GM12891 (cell line): ENCODE results near the gene PGAM2.

Experiments used
- DNase-seq: peaks from one replicate; pipeline ENCODE4 v3.0.0; 2011; ENCODE audit warnings: low spot score; ENCODE audit not compliant: insufficient read length
- FAIRE-seq: peaks from 2 replicates; lab custom pipeline; 2011; peaks lifted over from hg19 to GRCh38; lab: Jason Lieb, UNC
- PAX5 ChIP-seq: IDR thresholded peaks from 2 replicates; pipeline ENCODE4 v1.6.1; 2011; ENCODE audit warnings: low read length, moderate library complexity, mild to moderate bottlenecking; ENCODE audit not compliant: insufficient read depth, severe bottlenecking
- POLR2A ChIP-seq: IDR thresholded peaks from 2 replicates; pipeline ENCODE4 v1.6.1; 2011; ENCODE audit warnings: low read depth, low read length, control low read depth
- POLR2AphosphoS5 ChIP-seq: IDR thresholded peaks from 2 replicates; pipeline ENCODE4 v1.6.1; 2011; ENCODE audit warnings: low read depth, low read length, control low read depth
- POU2F2 ChIP-seq: IDR thresholded peaks from 2 replicates; pipeline ENCODE4 v1.6.1; 2011; ENCODE audit warnings: low read depth, mild to moderate bottlenecking, control low read depth, low read length, moderate library complexity
- SPI1 ChIP-seq: IDR thresholded peaks from 2 replicates; pipeline ENCODE4 v1.6.1; 2011; ENCODE audit warnings: low read depth, low read length, control low read depth
- TAF1 ChIP-seq: IDR thresholded peaks from 2 replicates; pipeline ENCODE4 v1.6.1; 2011; ENCODE audit warnings: low read depth, low read length, control low read depth

Gene PGAM2

DNA sequence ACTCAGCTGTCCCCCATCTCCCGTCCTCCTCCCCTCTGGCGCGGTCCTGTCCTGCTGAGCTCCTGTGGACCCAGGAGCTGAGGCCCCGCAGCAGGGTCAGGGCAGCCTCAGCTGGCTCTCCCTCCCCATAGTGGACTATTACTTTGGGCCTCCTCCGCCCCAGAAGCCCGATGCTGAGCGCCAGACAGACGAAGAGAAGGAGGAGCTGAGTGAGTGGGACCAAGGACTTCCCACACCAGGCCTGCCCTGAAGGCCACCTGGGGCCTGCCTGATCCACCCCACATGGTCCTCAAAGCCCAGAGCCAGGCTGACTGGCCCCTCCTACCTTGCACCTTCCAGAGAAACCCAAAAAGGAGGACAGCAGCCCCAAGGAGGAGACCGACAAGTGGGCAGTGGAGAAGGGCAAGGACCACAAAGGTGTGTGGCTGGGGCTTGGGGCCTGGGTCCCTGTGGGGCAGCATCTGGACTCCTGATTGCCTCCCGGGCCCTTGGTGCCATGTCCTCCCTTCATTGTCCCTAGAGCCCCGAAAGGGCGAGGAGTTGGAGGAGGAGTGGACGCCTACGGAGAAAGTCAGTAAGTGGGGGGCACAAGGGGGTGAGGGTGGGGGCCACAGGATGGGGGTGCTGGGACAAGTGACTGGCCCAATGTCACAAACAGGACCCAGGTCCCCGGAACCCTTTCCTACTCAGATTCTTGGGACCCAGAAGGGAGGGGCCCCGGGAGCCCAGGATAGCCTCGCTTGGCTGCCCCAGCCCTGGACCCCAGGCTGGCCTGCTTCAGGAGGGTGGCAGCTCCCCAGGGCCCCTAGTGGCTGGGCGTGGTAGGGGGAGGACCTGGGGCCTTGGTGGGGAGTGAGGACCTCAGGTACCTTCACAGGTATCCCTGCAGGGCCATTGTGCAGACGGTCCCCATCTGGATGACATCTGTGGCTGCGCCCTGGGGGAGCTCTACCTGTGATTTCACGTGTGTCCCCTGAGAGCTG is 43.7 kb upstream of the PGAM2 start:
- no peak for FAIRE-seq
- DNase-seq = no peak

GRCh38 chr7:44107961-44108767 is 42.8 kb upstream of the PGAM2 start:
- DNase-seq (no peak), FAIRE-seq (no peak)
- TF ChIP-seq PAX5 (no peak), POU2F2 (no peak), POLR2A (no peak), POLR2AphosphoS5 (no peak), TAF1 (no peak), SPI1 (no peak)

More for the DNA sequence above, 43.7 kb upstream of the PGAM2 start:
- no peak for TF ChIP-seq PAX5
- TF ChIP-seq TAF1 = no peak
- no peak for TF ChIP-seq SPI1

- no peak for TF ChIP-seq TAF1
- TF ChIP-seq POU2F2 = no peak
- TF ChIP-seq PAX5 = no peak
- TF ChIP-seq POLR2A = no peak
- DNase-seq (no peak), FAIRE-seq (no peak)
Observed at GRCh38 chr7:44107116-44107960, 42.0 kb upstream of the PGAM2 start.

DNA sequence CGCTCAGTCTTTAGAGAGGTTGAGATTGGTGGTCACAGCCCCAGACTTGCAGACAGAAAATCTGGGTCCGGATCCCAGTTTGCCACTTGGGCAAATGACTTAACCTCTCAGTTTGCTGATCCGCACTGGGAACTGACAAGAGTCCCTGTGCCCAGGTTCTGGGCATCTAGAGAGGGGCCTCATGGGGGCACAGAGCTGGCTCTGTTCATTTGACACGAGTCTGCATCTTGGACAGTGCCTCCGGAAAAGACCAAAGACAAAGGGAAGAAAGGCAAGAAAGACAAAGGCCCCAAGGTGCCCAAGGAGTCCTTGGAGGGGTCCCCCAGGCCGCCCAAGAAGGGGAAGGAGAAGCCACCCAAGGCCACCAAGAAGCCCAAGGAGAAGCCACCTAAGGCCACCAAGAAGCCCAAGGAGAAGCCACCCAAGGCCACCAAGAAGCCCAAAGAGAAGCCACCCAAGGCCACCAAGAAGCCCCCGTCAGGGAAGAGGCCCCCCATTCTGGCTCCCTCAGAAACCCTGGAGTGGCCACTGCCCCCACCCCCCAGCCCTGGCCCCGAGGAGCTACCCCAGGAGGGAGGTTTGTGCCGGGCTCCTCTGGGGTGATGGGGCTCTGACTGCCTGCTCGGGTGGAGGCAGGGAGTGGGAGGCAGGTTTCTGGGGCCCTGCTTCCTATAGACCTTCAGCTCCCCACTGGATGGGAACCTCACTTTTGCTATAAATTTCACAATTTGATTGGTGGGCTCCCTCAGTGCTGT is 41.1 kb upstream of the PGAM2 start:
- FAIRE-seq = no peak
- TF ChIP-seq POU2F2 (no peak), POLR2AphosphoS5 (no peak), PAX5 (no peak), SPI1 (no peak), TAF1 (no peak), POLR2A (no peak)
- DNase-seq = no peak

DNA sequence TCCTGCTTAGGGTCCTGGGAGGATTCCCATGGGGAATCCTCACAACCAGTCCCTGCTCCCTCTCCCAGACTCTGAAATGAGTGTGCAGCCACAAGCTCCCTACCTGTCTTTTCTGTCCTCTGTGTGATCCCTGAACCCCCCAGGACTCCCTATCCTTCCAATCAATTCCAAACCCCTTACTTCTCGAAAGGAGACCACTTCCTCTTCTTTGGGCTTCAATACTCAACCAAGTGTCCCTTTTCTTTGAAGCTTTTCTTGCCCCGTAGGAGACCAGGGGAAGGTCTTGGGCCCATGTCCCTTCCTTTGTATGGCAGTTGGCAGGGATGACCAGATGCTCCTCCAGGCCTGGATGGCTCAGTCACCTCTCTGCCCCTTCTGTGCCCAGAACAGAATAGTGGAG is 40.5 kb upstream of the PGAM2 start:
- FAIRE-seq = no peak
- DNase-seq = no peak
- TF ChIP-seq POLR2A (no peak), TAF1 (no peak), SPI1 (peak; percentile 70), POLR2AphosphoS5 (no peak), POU2F2 (no peak), PAX5 (no peak)

GRCh38 chr7:44104860-44105771 is 39.7 kb upstream of the PGAM2 start:
- FAIRE-seq = peak; percentile 74
- TF ChIP-seq POU2F2 = no peak
- no peak for TF ChIP-seq SPI1
- no peak for DNase-seq

- no peak for DNase-seq
- no peak for FAIRE-seq
- TF ChIP-seq POLR2A (no peak), PAX5 (no peak), SPI1 (no peak), POLR2AphosphoS5 (no peak), POU2F2 (no peak), TAF1 (no peak)
Observed at GRCh38 chr7:44103923-44104859, 38.8 kb upstream of the PGAM2 start, which contains the start of gene AEBP1. Gene AEBP1, plus strand, starts transcription at chr7:44104345. Its CDS starts 321 bp downstream, at chr7:44104666.

GRCh38 chr7:44103566-44103922 is 38.2 kb upstream of the PGAM2 start:
- no peak for DNase-seq
- no peak for FAIRE-seq
- TF ChIP-seq POLR2A = no peak
